IPS-15b (cell line): Measurements from ENCODE around the gene KIF23.

Experiments
- H3K27me3 ChIP-seq: one replicate; pipeline ENCODE4 v1.6.1; 2013; ENCODE audit warnings: low read length; ENCODE audit not compliant: control insufficient read depth, insufficient read depth
- H3K36me3 ChIP-seq: one replicate; pipeline ENCODE4 v1.6.1; 2013; ENCODE audit warnings: low read length; ENCODE audit not compliant: control insufficient read depth, insufficient read depth
- H3K4me1 ChIP-seq: one replicate; pipeline ENCODE4 v1.6.1; 2013; ENCODE audit warnings: mild to moderate bottlenecking, low read length; ENCODE audit not compliant: control insufficient read depth, insufficient read depth
- H3K4me3 ChIP-seq: one replicate; pipeline ENCODE4 v1.5.1; 2013; ENCODE audit warnings: low read depth, low read length
- H3K9ac ChIP-seq: one replicate; pipeline ENCODE4 v1.6.1; 2013; ENCODE audit warnings: low read depth, mild to moderate bottlenecking, low read length
- H3K9me3 ChIP-seq: one replicate; pipeline ENCODE4 v1.6.1; 2013; ENCODE audit warnings: mild to moderate bottlenecking, low read length; ENCODE audit not compliant: control insufficient read depth, insufficient read depth

Gene KIF23

DNA sequence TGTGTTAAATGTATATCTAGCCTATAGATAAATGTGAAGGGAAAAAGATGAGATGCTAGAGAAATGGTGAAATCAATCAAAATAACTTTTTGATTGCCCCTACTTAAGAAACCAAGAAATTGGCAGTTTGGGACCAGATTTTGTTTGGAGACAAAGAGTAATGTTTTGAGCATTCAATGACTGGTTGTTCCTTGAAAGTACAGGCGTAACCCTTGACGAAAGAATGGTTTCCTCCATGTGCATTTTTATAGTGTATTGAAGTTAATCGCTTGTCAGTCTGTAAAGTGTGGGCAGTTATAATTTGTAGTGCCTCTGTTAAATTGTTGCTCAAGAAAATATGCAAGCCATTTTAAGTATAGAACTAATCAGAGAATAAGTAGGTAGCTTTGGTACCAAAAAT, 1.2 kb downstream of the KIF23 start:
- Histone ChIP-seq H3K9ac (no peak overlapping the region), H3K4me3 (peak overlapping the region; percentile 97), H3K4me1 (no peaks in the 10 kb centered on the region), H3K36me3 (peaks cover 2% of the 10 kb centered on the region), H3K9me3 (no peaks in the 10 kb centered on the region), H3K27me3 (no peaks in the 10 kb centered on the region)

DNA sequence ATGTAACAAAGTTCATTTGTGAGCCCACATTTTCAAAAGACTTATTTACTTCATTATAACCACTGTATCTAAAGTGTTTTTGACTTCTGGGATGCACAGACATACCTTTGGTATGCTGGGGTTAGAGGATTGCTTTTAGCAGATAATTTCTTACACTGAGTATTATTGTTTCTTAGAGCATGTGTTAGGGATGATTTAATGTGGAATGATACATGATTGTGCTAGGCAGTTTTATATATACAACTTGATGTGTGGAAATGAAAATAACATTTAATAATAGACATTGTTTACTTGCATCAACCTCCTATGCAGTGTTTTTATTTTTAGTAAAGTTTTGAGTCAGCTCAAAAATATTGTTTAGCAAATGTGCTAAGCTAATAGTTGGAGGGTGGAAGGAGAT, 3.4 kb downstream of the KIF23 start:
- H3K4me3 ChIP-seq: no peak overlapping the region
- H3K4me1 ChIP-seq: no peaks in the 10 kb centered on the region
- no peaks in the 10 kb centered on the region for H3K27me3 ChIP-seq
- no peaks in the 10 kb centered on the region for H3K9me3 ChIP-seq
- peaks cover 2% of the 10 kb centered on the region for H3K36me3 ChIP-seq
- H3K9ac ChIP-seq: no peak overlapping the region

DNA sequence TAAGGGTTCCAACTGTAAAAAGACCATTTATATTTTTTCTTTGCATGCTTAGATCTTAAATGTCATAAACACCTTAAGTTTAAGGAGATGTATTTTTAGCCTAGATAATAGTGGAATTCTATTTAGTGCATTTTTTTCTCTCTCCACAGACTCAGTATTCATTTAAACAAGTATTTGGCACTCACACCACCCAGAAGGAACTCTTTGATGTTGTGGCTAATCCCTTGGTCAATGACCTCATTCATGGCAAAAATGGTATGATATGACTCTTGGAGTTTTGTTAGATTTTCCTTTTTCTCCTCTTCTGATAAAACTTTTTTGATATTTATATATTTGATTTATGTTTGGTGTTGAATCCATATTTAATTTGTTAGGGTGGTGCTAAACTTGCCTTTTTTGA, 7.3 kb downstream of the KIF23 start:
- Histone ChIP-seq H3K9ac (no peak overlapping the region), H3K36me3 (peaks cover 12% of the 10 kb centered on the region), H3K4me3 (no peak overlapping the region), H3K27me3 (no peaks in the 10 kb centered on the region), H3K4me1 (no peaks in the 10 kb centered on the region), H3K9me3 (no peaks in the 10 kb centered on the region)

DNA sequence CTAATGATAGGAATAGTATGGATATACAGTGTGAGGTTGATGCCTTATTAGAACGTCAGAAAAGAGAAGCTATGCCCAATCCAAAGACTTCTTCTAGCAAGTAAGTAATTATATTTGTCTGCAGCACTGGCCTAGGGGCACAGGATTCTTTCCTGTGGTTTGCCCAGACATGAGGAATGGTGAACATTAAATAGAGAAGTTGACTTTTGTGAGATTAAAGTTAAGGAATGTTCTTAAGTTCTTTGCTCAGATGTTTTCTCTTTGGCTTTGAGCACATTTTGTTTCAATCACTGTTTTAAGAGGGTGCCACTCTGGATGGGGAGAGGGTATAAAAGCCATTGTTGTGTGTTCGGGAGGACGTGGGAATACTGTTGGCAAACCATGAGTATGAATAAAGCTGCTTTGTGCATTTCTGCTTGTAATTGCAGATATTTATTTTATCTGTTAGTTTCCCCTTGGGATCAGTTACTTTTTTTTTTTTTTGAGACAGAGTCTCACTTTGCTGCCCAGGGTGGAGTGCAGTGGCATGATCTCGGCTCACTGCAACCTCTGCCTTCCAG, 8.3 kb downstream of the KIF23 start:
- no peak overlapping the region for H3K4me3 ChIP-seq
- H3K9ac ChIP-seq: no peak overlapping the region
- no peaks in the 10 kb centered on the region for H3K27me3 ChIP-seq
- H3K9me3 ChIP-seq: no peaks in the 10 kb centered on the region
- H3K4me1 ChIP-seq: no peaks in the 10 kb centered on the region
- H3K36me3 ChIP-seq: peaks cover 16% of the 10 kb centered on the region

DNA sequence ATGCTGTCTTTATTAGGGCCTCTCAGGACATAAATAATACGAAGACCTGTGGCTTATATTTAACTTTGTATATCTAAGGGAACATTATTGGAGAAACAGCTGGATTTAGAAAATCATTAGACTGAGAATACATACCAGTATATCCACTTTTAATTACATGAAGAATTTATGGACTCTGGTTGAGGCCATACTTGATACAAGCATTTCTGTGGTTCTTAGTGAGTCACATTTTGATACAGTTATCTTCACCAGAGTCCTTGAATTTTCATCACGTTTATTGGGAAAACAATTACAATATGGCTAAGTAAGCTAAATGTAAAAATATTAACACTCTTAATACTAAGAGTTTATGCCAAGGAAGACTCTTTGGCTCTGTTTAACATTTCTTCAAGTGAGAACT, 9.9 kb downstream of the KIF23 start:
- Histone ChIP-seq H3K9ac (no peak overlapping the region), H3K36me3 (peaks cover 19% of the 10 kb centered on the region), H3K4me3 (no peak overlapping the region), H3K9me3 (no peaks in the 10 kb centered on the region), H3K27me3 (no peaks in the 10 kb centered on the region), H3K4me1 (no peaks in the 10 kb centered on the region)

DNA sequence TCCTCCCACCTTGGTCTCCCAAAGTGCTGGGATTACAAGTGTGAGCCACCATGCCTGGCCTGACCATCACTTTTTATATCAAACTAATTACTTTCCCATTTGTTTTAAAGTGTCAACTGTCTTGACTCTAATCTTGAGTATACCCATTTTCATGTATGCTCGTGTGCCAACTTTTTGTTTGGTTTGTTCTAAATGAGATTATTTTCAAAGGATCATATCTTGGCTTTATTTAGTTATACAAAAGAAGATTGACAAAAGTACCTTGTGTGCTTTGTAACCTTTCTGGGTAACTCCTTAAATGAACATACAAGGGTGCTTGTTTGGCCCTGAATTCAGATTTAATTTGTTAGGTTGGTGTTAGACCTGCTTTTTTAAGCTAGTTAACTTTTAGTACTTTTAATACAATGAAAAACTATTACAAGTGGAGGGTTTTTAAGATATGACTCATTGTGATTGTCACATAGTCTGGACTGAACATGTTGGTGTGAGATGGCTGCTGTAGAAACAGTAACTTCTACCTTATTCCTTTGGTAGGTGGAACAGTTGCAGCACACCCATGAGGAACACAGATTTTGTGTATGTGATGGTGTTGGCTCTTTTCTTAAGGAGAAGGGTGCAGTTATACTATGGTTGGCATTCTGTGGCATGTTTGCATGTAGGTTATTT, 10.7 kb downstream of the KIF23 start:
- H3K9ac ChIP-seq: no peak overlapping the region
- no peak overlapping the region for H3K4me3 ChIP-seq
- no peaks in the 10 kb centered on the region for H3K4me1 ChIP-seq
- peaks cover 24% of the 10 kb centered on the region for H3K36me3 ChIP-seq
- H3K9me3 ChIP-seq: no peaks in the 10 kb centered on the region
- no peaks in the 10 kb centered on the region for H3K27me3 ChIP-seq

DNA sequence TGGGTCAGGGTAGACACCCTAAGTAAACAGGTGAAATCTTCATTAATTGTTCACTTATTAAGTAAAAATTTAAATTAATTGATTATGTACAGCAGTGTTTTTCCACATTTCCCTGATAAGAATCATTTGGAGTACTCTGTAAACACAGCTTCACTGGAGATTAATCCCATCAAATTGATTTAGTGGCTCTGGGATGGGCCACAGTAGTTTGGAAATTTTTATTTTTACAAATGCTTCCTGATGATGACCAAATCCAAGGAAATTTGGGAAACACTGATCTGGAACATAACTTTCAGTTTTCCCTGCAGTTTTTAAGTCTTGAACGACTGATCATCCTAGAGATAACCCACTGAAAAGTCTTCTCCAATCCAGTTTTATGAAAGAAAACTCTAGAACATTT, 19.7 kb downstream of the KIF23 start:
- Histone ChIP-seq H3K36me3 (peaks cover 19% of the 10 kb centered on the region), H3K4me3 (no peak overlapping the region), H3K9me3 (no peaks in the 10 kb centered on the region), H3K4me1 (no peaks in the 10 kb centered on the region), H3K9ac (no peak overlapping the region), H3K27me3 (no peaks in the 10 kb centered on the region)

DNA sequence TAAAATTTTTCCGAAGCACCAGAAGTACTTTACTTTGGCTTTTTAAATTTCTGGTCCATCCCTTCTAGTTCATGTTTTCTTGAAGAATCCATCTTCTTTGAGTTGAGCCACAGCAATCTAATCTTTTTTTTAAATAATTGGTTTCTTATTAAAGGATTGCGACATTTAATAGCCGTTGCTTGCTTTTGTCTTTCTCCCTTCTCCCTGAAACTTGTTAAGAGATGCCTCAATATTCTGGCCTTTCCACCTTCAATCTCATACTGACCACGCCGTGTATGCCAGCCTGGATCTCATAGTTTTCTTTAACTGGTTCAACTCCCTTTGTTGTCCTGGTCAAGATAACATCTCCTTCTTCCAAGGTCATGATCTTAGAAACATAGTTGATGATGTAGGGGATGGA, 20.1 kb downstream of the KIF23 start:
- no peak overlapping the region for H3K9ac ChIP-seq
- no peak overlapping the region for H3K4me3 ChIP-seq
- peaks cover 18% of the 10 kb centered on the region for H3K36me3 ChIP-seq

DNA sequence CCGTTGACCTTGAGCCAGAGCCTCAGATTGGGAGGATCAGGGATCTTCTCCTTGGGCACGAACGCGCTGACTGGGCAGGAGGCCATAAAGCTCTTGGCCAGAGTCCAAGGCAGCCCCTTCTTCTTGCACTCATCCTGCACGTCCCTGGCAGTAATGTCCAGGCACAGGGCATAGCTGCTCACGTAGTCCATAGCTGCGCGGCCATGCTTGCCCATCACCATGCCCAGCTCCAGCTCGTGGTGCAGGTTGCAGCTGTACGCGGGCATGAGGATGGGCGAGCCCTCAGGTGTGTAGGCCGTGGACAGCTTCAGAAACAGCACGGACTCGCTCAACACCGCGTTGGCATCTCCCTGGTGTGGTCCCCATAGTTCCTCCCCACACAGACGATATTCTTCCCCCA, 20.5 kb downstream of the KIF23 start:
- Histone ChIP-seq H3K9me3 (no peaks in the 10 kb centered on the region), H3K4me1 (no peaks in the 10 kb centered on the region), H3K27me3 (no peaks in the 10 kb centered on the region), H3K9ac (no peak overlapping the region), H3K4me3 (no peak overlapping the region), H3K36me3 (peaks cover 18% of the 10 kb centered on the region)

More for the DNA sequence above, 20.1 kb downstream of the KIF23 start:
- H3K4me1 ChIP-seq: no peaks in the 10 kb centered on the region
- H3K27me3 ChIP-seq: no peaks in the 10 kb centered on the region
- H3K9me3 ChIP-seq: no peaks in the 10 kb centered on the region

DNA sequence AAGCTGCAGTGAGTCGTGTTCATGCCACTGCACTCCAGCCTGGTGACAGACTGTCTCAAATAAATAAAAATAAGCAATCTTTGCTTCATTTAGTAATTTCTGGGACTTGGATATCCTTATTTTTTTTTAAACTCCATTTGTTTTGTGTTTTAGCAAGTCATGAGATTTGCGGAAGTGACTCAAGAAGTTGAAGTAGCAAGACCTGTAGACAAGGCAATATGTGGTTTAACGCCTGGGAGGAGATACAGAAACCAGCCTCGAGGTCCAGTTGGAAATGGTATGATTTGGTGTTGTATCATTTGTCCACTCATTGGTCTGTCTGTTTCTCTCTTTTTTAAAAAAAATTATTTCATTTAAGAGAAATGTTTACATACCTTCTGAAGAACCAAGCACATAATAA, 21.8 kb downstream of the KIF23 start:
- H3K9me3 ChIP-seq: no peaks in the 10 kb centered on the region
- no peaks in the 10 kb centered on the region for H3K4me1 ChIP-seq
- no peak overlapping the region for H3K4me3 ChIP-seq
- no peaks in the 10 kb centered on the region for H3K27me3 ChIP-seq
- H3K9ac ChIP-seq: no peak overlapping the region
- peaks cover 21% of the 10 kb centered on the region for H3K36me3 ChIP-seq

DNA sequence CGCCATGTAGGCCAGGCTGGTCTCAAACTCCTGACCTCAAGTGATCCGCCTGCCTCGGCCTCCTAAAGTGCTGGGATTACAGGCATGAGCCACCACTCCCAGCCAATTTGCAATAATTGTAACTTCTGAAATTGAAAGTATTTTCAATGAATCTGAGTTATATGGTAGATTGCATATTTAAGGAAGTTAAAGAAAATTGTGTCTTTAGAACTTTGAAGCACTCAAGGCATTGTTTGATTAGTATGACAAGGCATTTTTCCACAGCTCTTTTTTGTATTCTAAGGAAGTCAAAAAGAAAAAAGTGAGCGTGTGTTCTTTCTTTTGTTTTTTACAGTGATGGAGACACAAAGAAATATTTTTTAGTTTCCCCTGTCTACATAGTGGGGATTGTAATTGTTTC, 22.8 kb downstream of the KIF23 start:
- Histone ChIP-seq H3K27me3 (no peaks in the 10 kb centered on the region), H3K4me1 (no peaks in the 10 kb centered on the region), H3K9me3 (no peaks in the 10 kb centered on the region), H3K4me3 (no peak overlapping the region), H3K9ac (no peak overlapping the region), H3K36me3 (peaks cover 20% of the 10 kb centered on the region)

DNA sequence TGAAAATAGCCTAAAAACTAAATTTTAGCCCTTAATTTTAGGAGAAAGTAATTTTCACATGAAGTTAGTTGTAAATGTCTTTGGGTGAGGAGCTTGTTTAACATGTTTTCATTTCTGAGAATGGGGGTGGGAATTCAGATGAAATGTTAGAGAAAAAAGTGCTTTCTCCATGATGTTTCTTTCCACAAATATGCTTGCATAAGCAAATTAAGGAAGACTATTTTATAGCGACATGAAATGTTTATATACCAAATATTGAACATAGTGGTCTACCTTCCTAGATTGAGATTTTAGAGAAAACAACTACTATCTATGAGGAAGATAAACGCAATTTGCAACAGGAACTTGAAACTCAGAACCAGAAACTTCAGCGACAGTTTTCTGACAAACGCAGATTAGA, 25.5 kb downstream of the KIF23 start:
- Histone ChIP-seq H3K27me3 (no peaks in the 10 kb centered on the region), H3K4me1 (no peaks in the 10 kb centered on the region), H3K9me3 (no peaks in the 10 kb centered on the region), H3K36me3 (peaks cover 19% of the 10 kb centered on the region), H3K4me3 (no peak overlapping the region), H3K9ac (no peak overlapping the region)
